ENCODE results near the gene TIAM2.

TIAM2 gene

GRCh38 chr6:155040901-155041650, 46.0 kb downstream of the TIAM2 start:
- Histone ChIP-seq H3K79me2 (ENCODE audit: insufficient read depth, low read length) (no peaks in the 10 kb centered on the region), H2AFZ (ENCODE audit: low read depth, low read length) (no peak overlapping the region), H3K27me3 (ENCODE audit: insufficient read depth, low read length, poor library complexity) (no peaks in the 10 kb centered on the region), H3K9me3 (ENCODE audit: insufficient read depth, low read length, severe bottlenecking) (no peaks in the 10 kb centered on the region), H4K20me1 (ENCODE audit: insufficient read depth, low read length) (no peaks in the 10 kb centered on the region), H3K27ac (ENCODE audit: low read length) (no peak overlapping the region), H3K4me2 (ENCODE audit: insufficient read depth, low read length) (no peak overlapping the region), H3K36me3 (ENCODE audit: insufficient read depth, low read length) (no peaks in the 10 kb centered on the region), H3K4me3 (ENCODE audit: low read depth in 1 of 2, low read length in 2 of 2) (no peak overlapping the region), H3K4me1 (ENCODE audit: insufficient read depth, low read length) (no peaks in the 10 kb centered on the region), H3K9ac (ENCODE audit: low read depth, low read length) (no peak overlapping the region)
- DNase-seq (no peak), ATAC-seq (ENCODE audit: insufficient read depth, low read depth) (no peak)
- TF ChIP-seq CTCF (IDR thresholded peaks at IDR 0.05; ENCODE audit: borderline replicate concordance, extremely low read depth, low read length, poor library complexity, severe bottlenecking) (no peak), EZH2 (IDR thresholded peaks at IDR 0.05; ENCODE audit: borderline replicate concordance, low read depth, low read length, severe bottlenecking) (no peak)

GRCh38 chr6:155041741-155042279, 46.7 kb downstream of the TIAM2 start:
- DNase-seq = no peak
- no peak overlapping the region for H3K4me2 ChIP-seq (ENCODE audit: insufficient read depth, low read length)
- H3K79me2 ChIP-seq (ENCODE audit: insufficient read depth, low read length) = no peaks in the 10 kb centered on the region
- H3K4me3 ChIP-seq (ENCODE audit: low read depth in 1 of 2, low read length in 2 of 2) = no peak overlapping the region
- no peak overlapping the region for H3K27ac ChIP-seq (ENCODE audit: low read length)
- H4K20me1 ChIP-seq (ENCODE audit: insufficient read depth, low read length) = no peaks in the 10 kb centered on the region
- H3K9me3 ChIP-seq (ENCODE audit: insufficient read depth, low read length, severe bottlenecking) = no peaks in the 10 kb centered on the region
- H3K9ac ChIP-seq (ENCODE audit: low read depth, low read length) = no peak overlapping the region
- no peak for ATAC-seq (ENCODE audit: insufficient read depth, low read depth)
- H3K4me1 ChIP-seq (ENCODE audit: insufficient read depth, low read length) = no peaks in the 10 kb centered on the region
- H3K27me3 ChIP-seq (ENCODE audit: insufficient read depth, low read length, poor library complexity) = no peaks in the 10 kb centered on the region
- no peaks in the 10 kb centered on the region for H3K36me3 ChIP-seq (ENCODE audit: insufficient read depth, low read length)
- H2AFZ ChIP-seq (ENCODE audit: low read depth, low read length) = no peak overlapping the region
- TF ChIP-seq CTCF (IDR thresholded peaks at IDR 0.05; ENCODE audit: borderline replicate concordance, extremely low read depth, low read length, poor library complexity, severe bottlenecking) = no peak
- no peak for TF ChIP-seq EZH2 (IDR thresholded peaks at IDR 0.05; ENCODE audit: borderline replicate concordance, low read depth, low read length, severe bottlenecking)

- Histone ChIP-seq H4K20me1 (ENCODE audit: insufficient read depth, low read length) (no peaks in the 10 kb centered on the region), H2AFZ (ENCODE audit: low read depth, low read length) (no peak overlapping the region), H3K9ac (ENCODE audit: low read depth, low read length) (no peak overlapping the region), H3K4me2 (ENCODE audit: insufficient read depth, low read length) (no peak overlapping the region), H3K4me3 (ENCODE audit: low read depth in 1 of 2, low read length in 2 of 2) (no peak overlapping the region), H3K36me3 (ENCODE audit: insufficient read depth, low read length) (no peaks in the 10 kb centered on the region), H3K27me3 (ENCODE audit: insufficient read depth, low read length, poor library complexity) (no peaks in the 10 kb centered on the region), H3K27ac (ENCODE audit: low read length) (no peak overlapping the region), H3K79me2 (ENCODE audit: insufficient read depth, low read length) (no peaks in the 10 kb centered on the region), H3K9me3 (ENCODE audit: insufficient read depth, low read length, severe bottlenecking) (no peaks in the 10 kb centered on the region), H3K4me1 (ENCODE audit: insufficient read depth, low read length) (no peaks in the 10 kb centered on the region)
- ATAC-seq (ENCODE audit: insufficient read depth, low read depth) (no peak), DNase-seq (no peak)
- TF ChIP-seq CTCF (IDR thresholded peaks at IDR 0.05; ENCODE audit: borderline replicate concordance, extremely low read depth, low read length, poor library complexity, severe bottlenecking) (no peak), EZH2 (IDR thresholded peaks at IDR 0.05; ENCODE audit: borderline replicate concordance, low read depth, low read length, severe bottlenecking) (no peak)
These were observed 47.9 kb downstream of the TIAM2 start for GRCh38 chr6:155042983-155043382.

Measured in DND-41 (cell line).